HepG2 (cell line): ENCODE measurements around the gene SNUPN. TPM values are rescaled to one million over a fixed set of nuclear protein-coding genes. Genes with fewer than 3 reads are reported as not detected.

Experiments
- CEBPZ ChIP-seq: IDR thresholded peaks from 2 replicates; pipeline ENCODE4 v1.6.1; 2012; ENCODE audit warnings: low read length, improper control_type of control experiment
- CSRNP1 ChIP-seq: sonication (generic); formaldehyde crosslinking; IDR thresholded peaks from 2 replicates; pipeline ENCODE4 v1.8.1; 2023; ENCODE audit warnings: mild to moderate bottlenecking, missing genetic modification reagents
- FOXP1 ChIP-seq, 2 experiments: fragments of 450-650 bp in 1 of 2; IDR thresholded peaks; 2 replicates each; pipeline ENCODE4 v1.6.1; 2017 to 2018; ENCODE audit warnings: antibody characterized with exemption in 1 of 2
- GATAD1 ChIP-seq: IDR thresholded peaks from 2 replicates; pipeline ENCODE4 v1.6.1; 2016; ENCODE audit warnings: missing genetic modification reagents, missing compliant biosample characterization
- HNF1B ChIP-seq: sonication (generic); formaldehyde crosslinking; IDR thresholded peaks from 2 replicates; pipeline ENCODE4 v1.5.1; 2020; ENCODE audit warnings: mild to moderate bottlenecking, moderate library complexity, missing genetic modification reagents
- MIXL1 ChIP-seq: IDR thresholded peaks from 2 replicates; pipeline ENCODE4 v1.6.1; 2016
- MTF1 ChIP-seq: sonication (generic); formaldehyde crosslinking; IDR thresholded peaks from 2 replicates; pipeline ENCODE4 v1.5.0; 2020; ENCODE audit warnings: missing genetic modification reagents
- RCOR2 ChIP-seq: IDR thresholded peaks from 2 replicates; pipeline ENCODE4 v1.6.1; 2016; ENCODE audit warnings: missing biosample characterization, missing genetic modification reagents
- SAFB2 ChIP-seq: sonication (generic); formaldehyde crosslinking; IDR thresholded peaks from 2 replicates; pipeline ENCODE4 v1.5.1; 2020; ENCODE audit warnings: missing genetic modification reagents, low read depth, mild to moderate bottlenecking, borderline replicate concordance
- ZBTB43 ChIP-seq: sonication (generic); formaldehyde crosslinking; conservative IDR thresholded peaks from 2 replicates; pipeline ENCODE4 v1.4.0; 2020; ENCODE audit warnings: missing genetic modification reagents
- ZNF563 ChIP-seq: sonication (generic); formaldehyde crosslinking; IDR thresholded peaks from 2 replicates; pipeline ENCODE4 v1.8.0; 2022; ENCODE audit warnings: mild to moderate bottlenecking, moderate library complexity, missing genetic modification reagents
- ZNF670 ChIP-seq: sonication (generic); formaldehyde crosslinking; IDR thresholded peaks from 2 replicates; pipeline ENCODE4 v1.8.0; 2022; ENCODE audit warnings: mild to moderate bottlenecking, missing genetic modification reagents, borderline replicate concordance
- ZNF709 ChIP-seq: sonication (generic); formaldehyde crosslinking; IDR thresholded peaks from 2 replicates; pipeline ENCODE4 v1.5.0; 2020; ENCODE audit warnings: mild to moderate bottlenecking, missing genetic modification reagents
- ZNF724P ChIP-seq: sonication (generic); formaldehyde crosslinking; IDR thresholded peaks from 2 replicates; pipeline ENCODE4 v1.8.0; 2022; ENCODE audit warnings: missing genetic modification reagents, borderline replicate concordance
- polyA plus RNA-seq, 8 experiments: library from polyadenylated mRNA; depleted of rRNA in 3 of 8; stranded (reverse) in 7 of 8; unstranded in 1 of 8; fragments of >200 nt; fragmentation: Illumina TruSeq in 4 of 8; extraction: Trizol in 4 of 8; gene quantifications; 2 replicates each; pipeline versions ENCODE4 v1.2.1 to v1.2.3, GENCODE V29; 2011 to 2016; ENCODE audit warnings: low read depth in 4 of 8, missing spikeins in 1 of 8, mixed read lengths in 1 of 8; ENCODE audit not compliant: insufficient read depth in 1 of 8
- total RNA-seq, 5 experiments: library from RNA; depleted of rRNA; stranded (reverse); fragments of >200 nt; fragmentation: Illumina TruSeq; extraction: Trizol; gene quantifications; 2 replicates each; pipeline ENCODE4 v1.2.3, GENCODE V29; 2016; ENCODE audit warnings: low read depth in 1 of 5
- TF ChIP-seq, protein P1 (sequence below): sonication (generic); formaldehyde crosslinking; IDR thresholded peaks from 2 replicates; pipeline ENCODE4 v1.5.1; 2020; ENCODE audit warnings: mild to moderate bottlenecking, missing genetic modification reagents, borderline replicate concordance

SNUPN gene
- total and polyA plus RNA-seq, 2 of the 13 experiments (the other 11 are each of a cell fraction or from before 2014, with no cell fraction given): 9.0 to 16.4 TPM

GRCh38 chr15:75647370-75648155 lies 22.0 kb upstream of the SNUPN start, which contains the start of gene SNX33 (continued):
- no peak for TF ChIP-seq ZNF563 (CRISPR knock-in tag)
- TF ChIP-seq RCOR2 (CRISPR knock-in tag): 0 out of 2 replicates have a peak, but pooled peaks have one; percentile 22
- TF ChIP-seq ZBTB43: no peak
- no peak for TF ChIP-seq CEBPZ
- no peak for TF ChIP-seq CSRNP1
- no peak for TF ChIP-seq ZNF670
- TF ChIP-seq ZNF709 (CRISPR knock-in tag): peak; percentile 70
- no peak for TF ChIP-seq ZNF724P (CRISPR knock-in tag)
- TF ChIP-seq HNF1B (CRISPR knock-in tag): no peak
- no peak for TF ChIP-seq MTF1 (CRISPR knock-in tag)
- TF ChIP-seq MIXL1 (CRISPR knock-in tag): no peak
- TF ChIP-seq, protein P1, sequence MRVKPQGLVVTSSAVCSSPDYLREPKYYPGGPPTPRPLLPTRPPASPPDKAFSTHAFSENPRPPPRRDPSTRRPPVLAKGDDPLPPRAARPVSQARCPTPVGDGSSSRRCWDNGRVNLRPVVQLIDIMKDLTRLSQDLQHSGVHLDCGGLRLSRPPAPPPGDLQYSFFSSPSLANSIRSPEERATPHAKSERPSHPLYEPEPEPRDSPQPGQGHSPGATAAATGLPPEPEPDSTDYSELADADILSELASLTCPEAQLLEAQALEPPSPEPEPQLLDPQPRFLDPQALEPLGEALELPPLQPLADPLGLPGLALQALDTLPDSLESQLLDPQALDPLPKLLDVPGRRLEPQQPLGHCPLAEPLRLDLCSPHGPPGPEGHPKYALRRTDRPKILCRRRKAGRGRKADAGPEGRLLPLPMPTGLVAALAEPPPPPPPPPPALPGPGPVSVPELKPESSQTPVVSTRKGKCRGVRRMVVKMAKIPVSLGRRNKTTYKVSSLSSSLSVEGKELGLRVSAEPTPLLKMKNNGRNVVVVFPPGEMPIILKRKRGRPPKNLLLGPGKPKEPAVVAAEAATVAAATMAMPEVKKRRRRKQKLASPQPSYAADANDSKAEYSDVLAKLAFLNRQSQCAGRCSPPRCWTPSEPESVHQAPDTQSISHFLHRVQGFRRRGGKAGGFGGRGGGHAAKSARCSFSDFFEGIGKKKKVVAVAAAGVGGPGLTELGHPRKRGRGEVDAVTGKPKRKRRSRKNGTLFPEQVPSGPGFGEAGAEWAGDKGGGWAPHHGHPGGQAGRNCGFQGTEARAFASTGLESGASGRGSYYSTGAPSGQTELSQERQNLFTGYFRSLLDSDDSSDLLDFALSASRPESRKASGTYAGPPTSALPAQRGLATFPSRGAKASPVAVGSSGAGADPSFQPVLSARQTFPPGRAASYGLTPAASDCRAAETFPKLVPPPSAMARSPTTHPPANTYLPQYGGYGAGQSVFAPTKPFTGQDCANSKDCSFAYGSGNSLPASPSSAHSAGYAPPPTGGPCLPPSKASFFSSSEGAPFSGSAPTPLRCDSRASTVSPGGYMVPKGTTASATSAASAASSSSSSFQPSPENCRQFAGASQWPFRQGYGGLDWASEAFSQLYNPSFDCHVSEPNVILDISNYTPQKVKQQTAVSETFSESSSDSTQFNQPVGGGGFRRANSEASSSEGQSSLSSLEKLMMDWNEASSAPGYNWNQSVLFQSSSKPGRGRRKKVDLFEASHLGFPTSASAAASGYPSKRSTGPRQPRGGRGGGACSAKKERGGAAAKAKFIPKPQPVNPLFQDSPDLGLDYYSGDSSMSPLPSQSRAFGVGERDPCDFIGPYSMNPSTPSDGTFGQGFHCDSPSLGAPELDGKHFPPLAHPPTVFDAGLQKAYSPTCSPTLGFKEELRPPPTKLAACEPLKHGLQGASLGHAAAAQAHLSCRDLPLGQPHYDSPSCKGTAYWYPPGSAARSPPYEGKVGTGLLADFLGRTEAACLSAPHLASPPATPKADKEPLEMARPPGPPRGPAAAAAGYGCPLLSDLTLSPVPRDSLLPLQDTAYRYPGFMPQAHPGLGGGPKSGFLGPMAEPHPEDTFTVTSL (CRISPR knock-in tag): no peak
- no peak; the same call in 1 of the 2 replicates for TF ChIP-seq GATAD1 (CRISPR knock-in tag)
- no peak; the same call in 1 of the 2 replicates for TF ChIP-seq SAFB2 (CRISPR knock-in tag)
- TF ChIP-seq FOXP1 (IDR thresholded peaks at IDR 0.05): no peak
- no peak for TF ChIP-seq FOXP1 (CRISPR knock-in tag; IDR thresholded peaks at IDR 0.05)
